BLaER1 treated with 17β-estradiol and CSF1 and Interleukin-3, amounts not matched to agents 10 nM and 100 nM (cell line): ENCODE data around the gene NR1H2.
"Not testable (repeated sequence)": the region's sequence is repeated elsewhere in the genome, so short reads cannot be mapped to it uniquely, and the experiment has no call there.

Experiments
- H3K27ac ChIP-seq, 11 experiments: shearing (Covaris generic); formaldehyde crosslinking; 2 replicates each; pipeline ENCODE4 v1.8.1; 2022
- H3K27me3 ChIP-seq, 11 experiments: shearing (Covaris generic); formaldehyde crosslinking; 2 replicates each; pipeline ENCODE4 v1.8.1; 2022
- H3K36me3 ChIP-seq, 11 experiments: shearing (Covaris generic); formaldehyde crosslinking; 2 replicates each; pipeline ENCODE4 v1.8.1; 2022
- H3K4me1 ChIP-seq, 10 experiments: shearing (Covaris generic); formaldehyde crosslinking; 2 replicates each; pipeline ENCODE4 v1.8.1; 2022
- H3K4me2 ChIP-seq, 11 experiments: shearing (Covaris generic); formaldehyde crosslinking; 2 replicates each; pipeline ENCODE4 v1.8.1; 2022
- H3K4me3 ChIP-seq, 10 experiments: shearing (Covaris generic); formaldehyde crosslinking; 2 replicates each; pipeline ENCODE4 v1.8.1; 2022
- H3K9ac ChIP-seq, 11 experiments: shearing (Covaris generic); formaldehyde crosslinking; 2 replicates each; pipeline ENCODE4 v1.8.1; 2022
- H3K9me3 ChIP-seq, 11 experiments: shearing (Covaris generic); formaldehyde crosslinking; replicated peaks in 1 of 11; 2 replicates each; pipeline ENCODE4 v1.8.1; 2022
- H4K20me1 ChIP-seq, 11 experiments: shearing (Covaris generic); formaldehyde crosslinking; 2 replicates each; pipeline ENCODE4 v1.8.1; 2022
- Cebpa-rat ChIP-seq, 11 experiments: shearing (Covaris generic); IDR thresholded peaks; 2 replicates each; pipeline ENCODE4 v1.8.1; 2022

Gene NR1H2

GRCh38 chr19:50330365-50331078 lies 45.7 kb upstream of the NR1H2 start:
- H3K9ac ChIP-seq: peak overlapping the region in 6 of 11 experiments; percentile 42 to 55 (median 50); a peak in 8 of 22 replicates
- H3K4me2 ChIP-seq: peak overlapping the region; percentile 56 to 87 (median 72)
- H3K4me3 ChIP-seq: peak overlapping the region; percentile 42 to 68 (median 55); a peak in 18 of 20 replicates
- peaks cover 0 to 28% (median 11%) of the 10 kb centered on the region in 11 experiments; a peak in 14 of 22 replicates for H3K9me3 ChIP-seq
- H3K36me3 ChIP-seq: no peaks in the 10 kb centered on the region
- TF ChIP-seq Cebpa-rat (IDR thresholded peaks at IDR 0.05): no peak
- peak overlapping the region in 1 of 11 experiments; percentile 38; a peak in 1 of 22 replicates for H3K27ac ChIP-seq
- H3K4me1 ChIP-seq: peaks cover 19 to 36% (median 26%) of the 10 kb centered on the region in 10 experiments
- peaks cover 28 to 64% (median 57%) of the 10 kb centered on the region in 11 experiments for H3K27me3 ChIP-seq
- H4K20me1 ChIP-seq: no peaks in the 10 kb centered on the region; a peak in 2 of 22 replicates

DNA sequence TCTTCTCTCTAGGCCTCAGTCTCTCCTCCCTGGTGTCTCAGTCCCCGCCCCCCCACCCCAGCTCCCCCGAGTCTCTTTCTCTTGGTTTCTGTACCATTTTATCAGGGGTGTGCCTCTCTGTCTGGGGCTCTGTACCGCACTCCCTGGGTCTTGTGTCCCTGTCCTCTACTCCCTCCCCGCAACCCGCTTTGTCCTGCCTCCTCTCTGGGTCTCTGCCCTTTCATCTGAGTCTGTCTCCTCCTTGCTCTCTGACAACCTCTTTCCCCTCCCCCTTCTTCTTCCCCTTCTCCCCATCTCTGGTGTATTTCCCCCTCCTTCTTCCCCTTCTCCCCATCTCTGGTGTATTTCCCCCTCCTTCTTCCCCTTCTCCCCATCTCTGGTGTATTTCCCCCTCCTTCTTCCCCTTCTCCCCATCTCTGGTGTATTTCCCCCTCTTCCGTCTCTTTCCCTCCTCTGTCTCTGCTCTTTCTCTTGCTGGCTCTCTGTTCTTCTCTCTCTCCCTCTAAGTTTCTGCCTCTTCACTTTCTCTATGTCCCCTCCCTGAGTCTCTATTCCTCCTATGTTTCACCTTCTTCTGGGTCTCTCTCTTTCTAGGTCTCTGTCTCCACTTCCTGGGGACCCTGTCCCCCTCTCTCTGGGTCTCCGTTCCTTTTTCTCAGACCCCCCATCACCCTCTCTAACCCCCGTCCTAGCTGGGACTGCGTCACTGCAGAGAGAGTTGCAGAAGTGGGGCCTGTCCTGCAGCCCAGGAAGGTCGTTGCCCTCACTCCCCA lies 44.9 kb upstream of the NR1H2 start:
- peaks cover 22 to 56% (median 50%) of the 10 kb centered on the region in 11 experiments for H3K27me3 ChIP-seq

GRCh38 chr19:50331994-50332243 lies 44.3 kb upstream of the NR1H2 start:
- peak overlapping the region in 3 of 10 experiments; percentile 2 to 55 (median 3); a peak in 2 of 20 replicates for H3K4me3 ChIP-seq
- H3K9me3 ChIP-seq: peaks cover 0 to 28% (median 11%) of the 10 kb centered on the region in 11 experiments; a peak in 14 of 22 replicates
- H3K36me3 ChIP-seq: no peaks in the 10 kb centered on the region
- TF ChIP-seq Cebpa-rat (IDR thresholded peaks at IDR 0.05): no peak
- H3K27me3 ChIP-seq: peaks cover 17 to 51% (median 45%) of the 10 kb centered on the region in 11 experiments
- H3K4me1 ChIP-seq: peaks cover 17 to 26% (median 20%) of the 10 kb centered on the region in 10 experiments
- no peaks in the 10 kb centered on the region; a peak in 2 of 22 replicates for H4K20me1 ChIP-seq
- H3K4me2 ChIP-seq: peak overlapping the region; percentile 56 to 87 (median 72)
- no peak overlapping the region for H3K9ac ChIP-seq
- H3K27ac ChIP-seq: no peak overlapping the region

More for the DNA sequence above, 44.9 kb upstream of the NR1H2 start:
- peaks cover 17 to 28% (median 19%) of the 10 kb centered on the region in 10 experiments for H3K4me1 ChIP-seq
- TF ChIP-seq Cebpa-rat (IDR thresholded peaks at IDR 0.05): no peak
- no peak overlapping the region for H3K27ac ChIP-seq
- no peaks in the 10 kb centered on the region; a peak in 2 of 22 replicates for H4K20me1 ChIP-seq
- no peaks in the 10 kb centered on the region for H3K36me3 ChIP-seq
- H3K4me2 ChIP-seq: peak overlapping the region; percentile 56 to 87 (median 72)
- peaks cover 0 to 28% (median 11%) of the 10 kb centered on the region in 11 experiments; a peak in 14 of 22 replicates for H3K9me3 ChIP-seq
- peak overlapping the region in 3 of 11 experiments; percentile 48 to 52 (median 50); a peak in 6 of 22 replicates for H3K9ac ChIP-seq
- peak overlapping the region; percentile 42 to 68 (median 55); a peak in 17 of 20 replicates for H3K4me3 ChIP-seq

GRCh38 chr19:50332244-50333038 lies 43.8 kb upstream of the NR1H2 start:
- no peak for TF ChIP-seq Cebpa-rat (IDR thresholded peaks at IDR 0.05)
- H4K20me1 ChIP-seq: no peaks in the 10 kb centered on the region; a peak in 2 of 22 replicates
- no peaks in the 10 kb centered on the region for H3K36me3 ChIP-seq
- peak overlapping the region; percentile 56 to 87 (median 72); a peak in 21 of 22 replicates for H3K4me2 ChIP-seq
- H3K27ac ChIP-seq: no peak overlapping the region
- H3K9ac ChIP-seq: no peak overlapping the region
- H3K4me3 ChIP-seq: peak overlapping the region in 3 of 10 experiments; percentile 2 to 55 (median 3); a peak in 2 of 20 replicates
- H3K27me3 ChIP-seq: peaks cover 11 to 46% (median 40%) of the 10 kb centered on the region in 11 experiments
- H3K9me3 ChIP-seq: peaks cover 0 to 28% (median 11%) of the 10 kb centered on the region in 11 experiments; a peak in 14 of 22 replicates
- H3K4me1 ChIP-seq: peaks cover 17 to 26% (median 22%) of the 10 kb centered on the region in 10 experiments

DNA sequence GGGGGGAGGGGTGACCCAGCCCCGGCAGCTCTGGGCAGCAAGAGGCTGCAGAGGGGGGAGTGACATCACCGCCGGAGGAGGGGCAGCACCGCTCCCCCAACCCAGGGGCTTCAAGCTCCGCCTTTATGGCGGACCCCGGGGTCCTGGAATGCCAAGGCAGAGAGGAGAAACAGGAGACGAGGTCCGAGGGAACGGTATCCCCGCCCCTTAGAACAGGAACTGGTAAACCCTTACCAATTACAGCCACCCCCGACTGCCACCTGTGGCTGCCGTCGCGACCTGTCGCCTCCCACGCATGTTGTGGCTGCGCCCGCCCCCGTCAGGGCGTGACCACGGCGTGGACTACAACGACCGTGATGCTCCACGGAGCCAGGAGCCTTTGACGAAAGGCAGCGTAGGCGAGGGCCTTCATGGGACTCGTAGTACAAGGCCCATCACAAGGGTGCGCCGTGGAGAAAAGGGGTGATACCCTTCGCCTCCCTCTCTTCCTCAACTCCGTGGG lies 43.0 kb upstream of the NR1H2 start:
- TF ChIP-seq Cebpa-rat (IDR thresholded peaks at IDR 0.05): no peak
- H3K9ac ChIP-seq: no peak overlapping the region
- H3K27me3 ChIP-seq: peaks cover 3 to 37% (median 31%) of the 10 kb centered on the region in 11 experiments; a peak in 20 of 22 replicates
- no peaks in the 10 kb centered on the region; a peak in 2 of 22 replicates for H4K20me1 ChIP-seq
- peak overlapping the region in 2 of 11 experiments; percentile 15 to 20; a peak in 1 of 22 replicates for H3K4me2 ChIP-seq
- H3K4me1 ChIP-seq: peaks cover 17 to 26% (median 22%) of the 10 kb centered on the region in 10 experiments
- H3K36me3 ChIP-seq: no peaks in the 10 kb centered on the region
- no peak overlapping the region for H3K4me3 ChIP-seq
- H3K9me3 ChIP-seq: peaks cover 0 to 26% (median 11%) of the 10 kb centered on the region in 11 experiments; a peak in 14 of 22 replicates
- H3K27ac ChIP-seq: no peak overlapping the region

- no peaks in the 10 kb centered on the region; a peak in 2 of 22 replicates for H4K20me1 ChIP-seq
- no peaks in the 10 kb centered on the region for H3K36me3 ChIP-seq
- no peak overlapping the region for H3K9ac ChIP-seq
- H3K4me2 ChIP-seq: no peak overlapping the region
- H3K4me1 ChIP-seq: peaks cover 17 to 26% (median 22%) of the 10 kb centered on the region in 10 experiments
- peaks cover 0 to 23% (median 11%) of the 10 kb centered on the region in 11 experiments; a peak in 14 of 22 replicates for H3K9me3 ChIP-seq
- no peak overlapping the region for H3K4me3 ChIP-seq
- H3K27me3 ChIP-seq: peaks cover 0 to 33% (median 27%) of the 10 kb centered on the region in 11 experiments; a peak in 18 of 22 replicates
- 0 out of 22 replicates have a peak, but pooled peaks of 1 of the 11 experiments have one; percentile 30 for TF ChIP-seq Cebpa-rat (IDR thresholded peaks at IDR 0.05)
- H3K27ac ChIP-seq: no peak overlapping the region
Measured at GRCh38 chr19:50333737-50334617, 42.3 kb upstream of the NR1H2 start.

DNA sequence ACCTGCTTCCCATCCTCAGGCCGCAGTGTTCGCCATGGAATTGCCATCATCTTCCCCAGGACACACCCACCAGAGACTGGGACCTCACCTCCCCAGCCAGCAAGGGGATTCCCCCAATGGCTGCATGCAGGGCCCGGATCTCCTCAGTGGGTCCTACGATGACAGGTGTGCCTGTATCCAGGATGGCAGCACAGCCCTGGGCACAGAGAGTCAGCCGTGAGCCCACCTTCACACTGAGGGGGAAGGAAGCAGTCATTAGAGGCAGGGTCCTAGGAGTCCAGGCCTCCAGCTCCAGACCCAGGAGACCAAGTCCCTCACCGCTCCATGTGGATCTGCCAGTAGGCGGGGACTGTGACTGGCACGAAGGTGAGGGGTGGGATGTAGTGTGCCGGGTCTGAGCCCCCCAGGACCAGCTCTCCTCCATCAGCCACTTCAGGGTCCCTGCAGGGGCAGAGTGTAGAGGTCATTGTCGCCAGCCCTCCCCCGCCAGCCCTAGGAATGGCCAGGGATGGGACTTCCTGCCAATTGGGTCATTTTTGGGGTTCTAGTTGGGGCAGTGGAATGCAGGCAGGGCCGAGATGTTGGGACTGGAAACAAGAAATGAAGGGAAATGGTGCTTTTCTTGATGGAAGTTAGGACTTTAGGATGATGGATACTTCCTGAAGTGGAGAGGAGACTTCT lies 41.4 kb upstream of the NR1H2 start:
- TF ChIP-seq Cebpa-rat (IDR thresholded peaks at IDR 0.05): no peak
- H3K9me3 ChIP-seq: peaks cover 2 to 21% (median 12%) of the 10 kb centered on the region in 11 experiments; a peak in 20 of 22 replicates
- no peak overlapping the region for H3K9ac ChIP-seq
- H3K36me3 ChIP-seq: no peaks in the 10 kb centered on the region
- no peak overlapping the region for H3K27ac ChIP-seq
- H3K4me1 ChIP-seq: peaks cover 17 to 26% (median 22%) of the 10 kb centered on the region in 10 experiments
- H3K4me2 ChIP-seq: no peak overlapping the region
- no peak overlapping the region for H3K4me3 ChIP-seq
- peaks cover 0 to 30% (median 27%) of the 10 kb centered on the region in 11 experiments; a peak in 18 of 22 replicates for H3K27me3 ChIP-seq
- H4K20me1 ChIP-seq: no peaks in the 10 kb centered on the region; a peak in 2 of 22 replicates

DNA sequence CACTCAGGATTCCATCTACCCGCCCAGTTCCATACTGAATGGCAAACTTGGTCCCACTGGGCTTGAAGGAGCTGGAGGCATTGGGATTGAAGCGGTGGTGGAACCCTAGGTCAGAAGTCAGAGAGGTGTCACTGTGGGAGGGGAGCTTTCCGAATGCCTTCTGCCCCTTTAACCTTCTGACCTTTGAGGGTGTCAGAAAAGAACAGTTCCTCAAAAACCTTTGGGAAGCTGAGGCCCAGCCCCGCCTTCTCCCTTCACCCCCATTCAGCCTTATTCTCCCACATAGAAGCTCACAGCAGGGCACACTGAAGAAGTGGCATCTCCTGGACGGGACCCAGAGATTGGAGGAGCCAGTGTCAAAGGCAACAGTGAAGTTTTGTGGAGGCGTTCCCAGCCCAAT lies 39.2 kb upstream of the NR1H2 start:
- not testable (repeated sequence) for H3K4me3 ChIP-seq

More for the DNA sequence above, 39.2 kb upstream of the NR1H2 start:
- not testable (repeated sequence) for H3K9ac ChIP-seq, H4K20me1 ChIP-seq, H3K27ac ChIP-seq, H3K36me3 ChIP-seq
- Histone ChIP-seq H3K4me2 (peak overlapping the region in 2 of 11 experiments; percentile 8 to 38; a peak in 2 of 22 replicates), H3K9me3 (peaks cover 11 to 41% (median 29%) of the 10 kb centered on the region in 11 experiments; a peak in 21 of 22 replicates), H3K4me1 (peaks cover 3 to 37% (median 12%) of the 10 kb centered on the region in 10 experiments; a peak in 17 of 20 replicates), H3K27me3 (peaks cover 0 to 23% (median 22%) of the 10 kb centered on the region in 11 experiments; a peak in 18 of 22 replicates)
